Stimulated activated CD4-positive, alpha-beta T cell treated with anti-CD3 and anti-CD28 coated beads, Interleukin-12 subunit alpha, Interleukin-12 subunit beta, amount 100 ng/mL, for 24 hours (primary cell): ENCODE data around the gene ASIC2.
A peak's percentile ranks its signal among the peaks of the same experiment; 100 is the strongest.

ENCODE experiments used
- DNase-seq, 2 experiments: peaks; one replicate each; pipeline ENCODE4 v3.0.0-alpha.2; 2020; ENCODE audit warnings: low read depth in 2 of 2

ASIC2 gene

DNA sequence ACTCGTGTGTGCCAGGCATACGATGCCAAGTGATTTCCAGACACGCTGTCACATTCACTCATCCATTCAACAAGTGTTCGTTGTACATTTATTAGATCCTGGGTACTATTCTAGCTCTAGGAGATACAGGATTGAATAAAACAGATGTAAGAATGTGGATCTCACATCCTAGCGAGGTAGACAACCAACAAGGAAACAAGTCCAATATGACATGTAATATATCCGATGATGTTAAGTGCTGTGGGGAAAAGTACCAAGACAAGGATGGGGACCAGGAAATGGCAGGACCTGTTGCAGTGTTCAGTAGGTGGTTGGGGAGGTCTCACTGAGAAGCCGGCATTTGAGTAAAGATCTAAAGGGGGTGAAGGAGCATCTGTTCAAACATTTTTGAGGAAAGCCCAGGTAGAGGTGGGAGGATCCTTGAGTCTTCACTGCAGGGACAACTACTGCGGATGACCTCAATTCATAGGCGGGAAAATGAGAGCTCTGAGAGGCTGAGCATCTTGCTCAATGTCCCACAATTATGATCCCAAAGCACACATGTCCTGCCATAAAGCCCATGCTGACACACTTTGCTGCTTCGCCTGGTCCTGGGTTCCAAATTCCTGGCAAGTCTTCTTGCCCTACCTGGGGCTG is 129.4 kb downstream of the ASIC2 start:
- DNase-seq, result no peak

- DNase-seq, result no peak
These were observed 138.1 kb downstream of the ASIC2 start for GRCh38 chr17:33154869-33155455.

- DNase-seq, result no peak
These were observed 140.3 kb downstream of the ASIC2 start for GRCh38 chr17:33152783-33153182.

GRCh38 chr17:33151565-33151964 is 141.5 kb downstream of the ASIC2 start:
- no peak for DNase-seq

- no peak for DNase-seq
These were observed 147.2 kb downstream of the ASIC2 start for GRCh38 chr17:33145941-33146340.

GRCh38 chr17:33144837-33145236 is 148.3 kb downstream of the ASIC2 start:
- no peak for DNase-seq

DNA sequence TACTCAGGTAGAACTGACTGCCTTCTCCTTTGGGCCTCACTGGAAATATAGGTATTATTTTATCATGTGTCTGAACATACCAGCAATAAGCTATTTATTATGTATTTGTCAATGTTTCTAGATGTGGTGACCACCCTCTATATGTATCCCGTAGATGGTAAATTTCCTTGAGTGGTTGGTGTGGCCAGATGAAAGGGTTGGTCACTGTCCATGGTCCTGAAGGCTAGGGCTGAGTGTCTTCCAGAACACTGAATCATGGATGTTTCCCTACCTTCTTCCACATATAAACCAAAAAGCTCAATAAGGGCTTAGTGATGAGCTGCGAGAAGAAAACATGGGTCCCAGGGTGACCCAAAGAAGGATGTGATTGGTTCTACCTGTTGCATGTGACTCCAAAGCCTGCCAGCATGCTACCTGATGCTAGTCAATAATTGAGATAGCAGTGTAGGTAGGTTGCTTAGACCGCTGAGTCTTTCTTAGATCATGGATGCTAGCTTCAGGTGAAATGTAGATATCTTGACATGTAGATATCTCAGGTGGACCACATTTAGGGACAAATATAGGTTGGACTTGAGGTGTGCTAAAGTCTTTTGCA is 150.3 kb downstream of the ASIC2 start:
- peak in 1 of 2 experiments; percentile 4 for DNase-seq

DNA sequence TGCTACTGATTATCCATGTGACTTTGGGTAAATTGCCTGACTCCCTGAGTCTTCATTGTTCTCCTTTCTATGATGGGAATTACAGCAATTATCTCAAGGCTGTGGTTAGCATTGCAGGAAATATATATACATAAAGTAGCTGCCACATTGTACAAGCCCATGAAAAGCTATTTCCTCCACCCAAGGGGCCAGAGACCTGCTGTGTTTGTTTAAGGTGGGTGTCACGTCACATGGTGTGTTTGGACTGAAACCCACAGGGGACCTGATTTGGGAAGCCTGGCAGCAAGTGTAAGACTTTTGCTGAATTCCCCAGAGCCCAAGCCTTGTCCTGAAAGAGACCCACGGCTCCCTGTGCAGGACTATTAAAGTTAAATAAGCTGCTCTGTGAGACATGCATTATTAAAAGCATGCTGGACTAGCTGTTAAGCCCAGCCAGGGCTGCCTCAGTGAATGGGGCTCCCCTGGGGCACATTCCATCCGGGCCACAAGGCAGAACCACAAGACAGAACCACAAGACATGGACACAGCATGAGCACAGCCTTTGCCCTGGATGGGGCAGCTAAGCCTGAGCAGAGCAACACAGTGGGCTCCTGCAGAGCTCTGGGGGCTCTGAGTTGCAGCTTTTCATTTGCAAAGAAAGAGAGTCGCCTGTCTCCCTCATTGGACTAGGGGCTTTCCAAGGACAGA is 152.5 kb downstream of the ASIC2 start:
- no peak for DNase-seq

DNA sequence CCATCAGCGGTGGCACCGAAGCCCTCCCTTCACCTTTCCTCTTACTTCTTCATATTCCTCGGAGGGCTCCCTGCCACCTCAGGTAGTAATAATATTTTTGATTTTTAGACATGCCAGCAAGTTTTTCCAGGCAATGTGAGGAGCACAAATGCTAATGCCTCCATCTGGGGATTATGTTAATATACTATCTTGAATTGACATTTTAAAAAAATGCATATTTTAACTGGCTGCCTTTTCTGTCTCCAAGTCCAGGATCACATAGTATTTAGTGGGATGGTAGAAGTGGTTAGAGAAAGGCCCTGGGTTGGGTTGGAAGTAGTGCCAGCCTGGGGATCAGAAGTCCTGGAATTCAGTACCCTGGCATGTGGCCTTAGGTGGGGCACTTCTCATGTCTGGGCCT is 154.5 kb downstream of the ASIC2 start:
- no peak for DNase-seq

DNA sequence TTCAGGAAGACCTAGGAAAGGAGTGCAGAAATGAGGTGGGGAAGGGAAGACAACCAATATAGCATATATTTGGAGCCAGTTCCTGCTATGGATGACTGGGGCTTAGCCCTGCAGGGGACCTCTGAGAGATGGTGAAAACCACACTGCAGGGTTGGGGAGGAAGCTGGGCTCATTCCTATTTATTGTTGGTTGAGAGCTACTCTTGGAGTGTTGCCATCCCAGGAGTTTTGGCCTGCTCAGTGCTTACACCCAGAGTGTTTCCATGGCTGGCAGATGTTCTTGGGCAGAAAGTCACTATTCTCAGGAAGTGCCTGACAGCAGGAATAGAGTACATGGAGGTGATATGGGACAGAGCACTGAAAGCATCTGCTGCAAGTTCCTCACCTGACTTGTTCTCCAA is 155.7 kb downstream of the ASIC2 start:
- no peak for DNase-seq

DNA sequence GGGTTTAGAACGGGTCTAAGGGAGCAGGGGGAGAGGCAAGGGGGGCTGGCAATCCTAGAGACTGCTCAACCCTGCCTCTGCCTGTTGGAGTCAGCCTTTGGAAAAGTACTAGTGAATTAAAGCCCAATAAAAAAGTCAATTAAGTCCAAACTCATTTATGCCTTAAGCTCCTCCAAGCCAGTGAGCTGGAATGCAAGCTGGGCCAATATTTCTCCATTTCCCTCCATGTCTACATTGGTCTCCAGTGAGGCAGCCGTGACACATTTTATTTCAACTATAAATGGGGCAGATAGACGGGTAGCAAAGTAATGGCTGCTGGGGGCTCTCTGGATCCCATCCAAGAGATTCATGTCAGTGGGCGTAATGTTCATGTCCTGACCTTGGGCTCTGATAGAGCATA is 157.4 kb downstream of the ASIC2 start:
- DNase-seq, result no peak

DNA sequence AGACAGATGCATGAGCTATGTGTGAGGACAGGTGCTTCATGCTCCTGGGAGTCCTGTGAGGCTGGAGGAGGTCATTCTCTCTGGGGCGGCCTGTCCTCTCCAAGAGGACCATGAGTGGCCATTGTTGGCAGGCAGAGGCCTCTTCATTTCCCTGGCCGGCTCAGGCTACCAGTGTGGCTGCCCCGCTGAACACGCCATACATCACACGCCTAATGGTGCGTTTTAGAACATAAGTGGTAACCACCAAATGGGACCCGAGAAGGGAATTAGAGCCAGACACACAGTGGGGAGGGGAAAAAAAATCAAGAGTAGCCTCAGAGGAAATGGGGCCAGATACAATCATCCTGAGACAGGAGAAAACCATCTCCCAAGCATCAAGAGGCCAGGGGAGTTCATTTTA is 161.5 kb downstream of the ASIC2 start:
- DNase-seq, result no peak

GRCh38 chr17:33127706-33128105 is 165.4 kb downstream of the ASIC2 start:
- DNase-seq, result no peak

DNA sequence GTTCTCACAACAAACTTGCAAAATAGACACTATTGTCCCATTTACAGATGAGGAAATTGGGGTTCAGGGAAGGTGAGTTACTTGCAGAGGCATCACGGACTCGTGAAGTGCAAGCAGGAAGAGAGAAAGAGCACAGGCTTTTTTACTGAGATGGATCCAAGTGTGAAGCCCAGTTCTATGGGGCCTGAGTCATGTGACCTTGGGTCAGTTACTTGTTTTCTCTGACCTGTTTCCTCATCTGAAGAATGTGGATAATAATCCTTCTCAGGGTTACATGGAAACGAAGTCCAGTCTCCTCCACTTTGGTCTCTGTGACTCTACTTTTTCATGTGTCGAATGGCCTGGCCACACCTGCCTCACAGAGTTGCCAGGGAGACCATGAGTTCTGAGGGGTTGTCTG is 167.0 kb downstream of the ASIC2 start:
- no peak for DNase-seq

DNA sequence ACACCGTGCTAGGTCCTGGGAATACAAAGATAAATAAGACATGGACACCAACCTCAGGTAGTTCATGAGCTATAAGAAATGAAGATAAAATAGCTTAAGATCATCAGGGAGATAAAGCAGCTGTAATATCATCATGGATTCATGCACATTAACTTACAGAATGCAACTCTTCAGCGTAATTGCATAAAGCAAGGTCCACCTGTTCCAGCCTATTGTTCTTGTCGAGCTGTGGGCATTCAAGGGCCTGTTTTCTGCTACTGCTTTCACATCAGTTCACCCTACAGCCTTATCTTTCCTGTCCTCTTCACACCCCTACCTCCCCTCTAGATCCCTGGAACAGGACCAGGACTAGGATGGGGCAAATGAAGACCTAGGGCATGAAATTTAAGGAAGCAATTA is 167.5 kb downstream of the ASIC2 start:
- no peak for DNase-seq

- DNase-seq, result no peak
These were observed 168.1 kb downstream of the ASIC2 start for GRCh38 chr17:33124871-33125551.

DNA sequence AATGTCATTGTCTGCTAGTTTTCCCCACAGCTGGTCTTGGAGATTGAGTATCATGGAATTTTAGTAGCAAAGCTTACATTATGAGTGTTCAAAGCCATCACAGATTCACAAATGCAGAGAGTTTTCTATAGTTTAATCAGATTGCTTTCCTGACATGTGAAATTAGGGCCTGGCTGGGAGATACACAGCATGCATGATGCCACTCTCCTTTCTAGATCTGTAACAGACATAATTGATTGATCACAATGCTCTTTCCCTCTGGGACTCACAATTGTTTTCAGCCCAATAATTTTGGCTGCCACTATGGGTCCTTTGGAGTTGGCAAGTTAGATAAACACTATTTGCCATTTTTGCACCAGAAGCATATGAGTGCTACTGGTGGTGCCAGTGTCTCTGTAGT is 168.9 kb downstream of the ASIC2 start:
- no peak for DNase-seq

- DNase-seq, result no peak
These were observed 171.3 kb downstream of the ASIC2 start for GRCh38 chr17:33121756-33122155.

- DNase-seq, result no peak
These were observed 171.8 kb downstream of the ASIC2 start for GRCh38 chr17:33121272-33121671.

DNA sequence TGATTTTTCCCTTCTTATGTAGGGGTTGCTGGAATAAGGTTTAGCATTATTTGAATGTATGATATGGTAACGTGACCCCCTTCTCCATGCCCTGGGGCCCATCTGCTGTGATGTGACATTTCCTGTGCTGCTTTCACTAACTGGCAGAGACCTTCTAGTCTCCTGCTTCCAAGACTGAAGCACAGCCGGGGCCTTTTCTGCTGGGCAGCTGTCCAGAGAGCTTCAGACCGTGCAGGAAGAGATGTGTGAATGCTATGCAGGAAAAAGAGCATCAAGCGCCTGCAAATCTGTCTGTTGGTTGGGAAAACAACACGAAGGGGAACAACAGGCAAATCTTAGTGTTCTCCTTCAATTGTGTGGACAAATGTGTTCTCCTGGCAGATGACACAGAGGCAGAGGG is 173.0 kb downstream of the ASIC2 start:
- no peak for DNase-seq

- DNase-seq, result no peak
These were observed 174.6 kb downstream of the ASIC2 start for GRCh38 chr17:33118391-33119075.

GRCh38 chr17:33116021-33116551 is 177.0 kb downstream of the ASIC2 start:
- no peak for DNase-seq
